NB4 (cell line): ENCODE data around the gene HES6.

Experiments
- DNase-seq: peaks from one replicate; pipeline ENCODE4 v3.0.0; 2010; ENCODE audit warnings: low read depth
- H3K4me3 ChIP-seq: one replicate; pipeline ENCODE4 v1.5.1; 2011; ENCODE audit warnings: mild to moderate bottlenecking, low read depth, low read length, moderate library complexity
- MYC ChIP-seq: IDR thresholded peaks from 2 replicates; pipeline ENCODE4 v1.6.1; 2011; ENCODE audit warnings: low read depth, low read length
- POLR2A ChIP-seq: IDR thresholded peaks from 2 replicates; pipeline ENCODE4 v1.6.1; 2011; ENCODE audit warnings: mild to moderate bottlenecking; ENCODE audit not compliant: insufficient read length; ENCODE audit errors: extremely low read depth
- TF ChIP-seq, protein P1 (sequence below): IDR thresholded peaks from one replicate; pipeline ENCODE4 v1.5.1; 2012; ENCODE audit warnings: low read depth, low read length
- TF ChIP-seq, protein P2 (sequence below): IDR thresholded peaks from 2 replicates; pipeline ENCODE4 v1.6.1; 2011; ENCODE audit warnings: low read depth, low read length

The HES6 gene

GRCh38 chr2:238241970-238242369 is 2.1 kb upstream of the HES6 start:
- no peak overlapping the region for H3K4me3 ChIP-seq
- peak; percentile 33 for DNase-seq
- no peak for TF ChIP-seq MYC
- TF ChIP-seq, protein P1, sequence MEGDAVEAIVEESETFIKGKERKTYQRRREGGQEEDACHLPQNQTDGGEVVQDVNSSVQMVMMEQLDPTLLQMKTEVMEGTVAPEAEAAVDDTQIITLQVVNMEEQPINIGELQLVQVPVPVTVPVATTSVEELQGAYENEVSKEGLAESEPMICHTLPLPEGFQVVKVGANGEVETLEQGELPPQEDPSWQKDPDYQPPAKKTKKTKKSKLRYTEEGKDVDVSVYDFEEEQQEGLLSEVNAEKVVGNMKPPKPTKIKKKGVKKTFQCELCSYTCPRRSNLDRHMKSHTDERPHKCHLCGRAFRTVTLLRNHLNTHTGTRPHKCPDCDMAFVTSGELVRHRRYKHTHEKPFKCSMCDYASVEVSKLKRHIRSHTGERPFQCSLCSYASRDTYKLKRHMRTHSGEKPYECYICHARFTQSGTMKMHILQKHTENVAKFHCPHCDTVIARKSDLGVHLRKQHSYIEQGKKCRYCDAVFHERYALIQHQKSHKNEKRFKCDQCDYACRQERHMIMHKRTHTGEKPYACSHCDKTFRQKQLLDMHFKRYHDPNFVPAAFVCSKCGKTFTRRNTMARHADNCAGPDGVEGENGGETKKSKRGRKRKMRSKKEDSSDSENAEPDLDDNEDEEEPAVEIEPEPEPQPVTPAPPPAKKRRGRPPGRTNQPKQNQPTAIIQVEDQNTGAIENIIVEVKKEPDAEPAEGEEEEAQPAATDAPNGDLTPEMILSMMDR: no peak

DNA sequence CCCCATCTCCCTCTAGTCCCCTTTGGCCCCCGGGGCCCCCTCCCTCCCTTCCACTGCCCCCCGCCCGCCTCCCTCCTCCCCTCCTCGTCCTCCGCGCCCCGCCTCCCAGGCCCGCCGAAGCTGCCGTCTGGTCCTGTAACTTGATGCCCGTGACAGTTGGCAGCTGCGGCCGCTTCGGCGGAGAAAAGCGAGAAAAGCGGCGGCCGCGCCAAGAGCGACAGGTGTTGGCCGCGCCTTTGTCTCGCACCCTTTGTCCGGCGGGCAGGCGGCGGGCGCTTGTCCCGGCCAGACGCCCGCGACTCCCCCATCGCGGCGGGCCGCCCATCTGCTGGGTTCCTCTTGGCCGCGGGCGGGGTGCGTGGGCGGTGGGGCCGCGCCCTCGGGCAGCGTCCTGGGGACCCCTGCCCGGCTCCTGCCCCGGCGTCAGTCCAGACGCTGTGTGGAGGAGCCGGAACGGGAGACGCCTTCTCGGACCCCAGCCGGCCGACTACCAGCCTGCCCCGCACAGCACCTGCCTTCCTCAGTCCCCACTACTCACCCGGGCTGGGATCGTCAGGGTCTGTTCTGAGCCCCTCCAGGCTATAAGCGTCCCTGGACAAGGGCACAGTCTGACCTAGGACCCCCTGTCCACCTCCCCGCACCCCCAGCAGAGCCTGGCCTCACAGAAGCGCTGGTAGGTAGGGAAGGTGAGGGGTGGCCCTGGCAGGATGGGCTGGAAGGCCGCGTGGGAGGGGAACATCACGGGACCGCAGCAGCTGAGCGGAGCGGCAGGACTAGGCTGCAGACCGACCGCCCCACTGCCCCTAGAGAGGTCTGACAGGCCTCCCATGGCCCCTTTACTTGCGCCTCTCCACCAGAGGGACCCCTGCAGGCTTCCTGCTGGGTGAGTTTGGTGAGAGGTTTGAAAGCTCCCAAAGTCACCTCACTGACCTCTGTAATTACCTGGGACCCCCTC is 1.2 kb upstream of the HES6 start:
- H3K4me3 ChIP-seq: no peak overlapping the region
- DNase-seq: peak; percentile 76
- TF ChIP-seq, protein P1: peak; percentile 23
- TF ChIP-seq, protein P2, sequence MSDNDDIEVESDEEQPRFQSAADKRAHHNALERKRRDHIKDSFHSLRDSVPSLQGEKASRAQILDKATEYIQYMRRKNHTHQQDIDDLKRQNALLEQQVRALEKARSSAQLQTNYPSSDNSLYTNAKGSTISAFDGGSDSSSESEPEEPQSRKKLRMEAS: peak; percentile 48
- TF ChIP-seq MYC: peak; percentile 25; the same call in 1 of the 2 replicates
- no peak for TF ChIP-seq POLR2A

GRCh38 chr2:238239543-238239862 is 335 bp downstream of the HES6 start:
- TF ChIP-seq, protein P1: no peak
- TF ChIP-seq, protein P2: no peak
- TF ChIP-seq MYC (no peak), POLR2A (no peak)
- peak overlapping the region; percentile 69 for H3K4me3 ChIP-seq
- no peak for DNase-seq

DNA sequence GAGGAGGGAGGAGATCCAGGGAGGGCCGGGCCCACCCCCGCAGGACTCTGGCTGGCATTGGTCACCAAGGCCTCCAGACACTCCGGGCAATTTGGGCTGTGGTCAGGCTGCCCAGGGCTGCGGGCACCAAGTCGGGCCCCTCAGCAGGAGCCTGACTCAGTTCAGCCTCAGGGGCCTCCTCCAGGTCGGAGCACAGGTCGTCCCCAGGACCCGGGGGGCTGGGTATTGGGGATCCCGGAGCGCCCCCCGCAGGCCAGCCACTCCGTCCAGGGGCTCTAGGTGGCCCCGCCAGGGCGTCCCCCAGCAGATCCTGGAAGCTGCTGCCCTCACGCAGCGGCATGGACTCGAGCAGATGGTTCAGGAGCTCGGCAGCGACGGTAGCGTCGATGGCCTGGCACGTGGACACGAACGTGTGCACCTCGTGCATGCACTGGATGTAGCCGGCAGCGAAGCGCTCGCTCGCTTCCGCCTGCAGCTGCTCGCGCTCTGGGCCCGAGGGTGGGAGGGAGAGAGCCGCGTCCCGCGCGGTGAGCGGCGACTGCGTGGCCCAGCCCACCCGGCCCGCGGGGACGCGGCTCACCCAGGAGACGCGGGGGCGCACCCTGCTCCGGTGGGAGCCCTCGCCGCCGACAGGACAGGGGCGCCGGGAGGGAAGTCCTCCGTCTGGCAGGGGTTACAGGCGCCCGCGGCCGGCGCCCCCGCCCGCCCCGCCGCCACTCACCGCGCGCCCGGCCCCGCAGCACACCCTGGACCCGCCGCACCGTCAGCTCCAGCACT is 884 bp downstream of the HES6 start:
- TF ChIP-seq POLR2A: no peak
- TF ChIP-seq, protein P2: peak; percentile 95
- TF ChIP-seq MYC: peak; percentile 75
- TF ChIP-seq, protein P1: peak; percentile 31
- peak; percentile 78 for DNase-seq
- H3K4me3 ChIP-seq: peak overlapping the region; percentile 69

GRCh38 chr2:238238311-238238765 is 1.5 kb downstream of the HES6 start:
- peak; percentile 33 for DNase-seq
- peak overlapping the region; percentile 69 for H3K4me3 ChIP-seq
- no peak for TF ChIP-seq POLR2A
- TF ChIP-seq MYC: no peak
- TF ChIP-seq, protein P1: no peak
- TF ChIP-seq, protein P2: no peak
